22Rv1 (cell line): ENCODE data around the gene HSPA1A.
"Not testable (repeated sequence)": the region's sequence is repeated elsewhere in the genome, so short reads cannot be mapped to it uniquely, and the experiment has no call there.

ENCODE experiments used
- CTCF ChIP-seq: fragments of 450-650 bp; IDR thresholded peaks from 2 replicates; pipeline ENCODE4 v1.5.1; 2017; ENCODE audit warnings: mild to moderate bottlenecking
- ZFX ChIP-seq: fragments of 450-650 bp; IDR thresholded peaks from 2 replicates; pipeline ENCODE4 v1.6.1; 2017; ENCODE audit warnings: antibody characterized with exemption, borderline replicate concordance

GRCh38 chr6:31823592-31824196 is 8.4 kb downstream of the HSPA1A start:
- not testable (repeated sequence) for TF ChIP-seq ZFX, CTCF
